Gastroesophageal sphincter (tissue), 3 donors: ENCODE data around the gene ALOX15B.
"Not testable (repeated sequence)": the region's sequence is repeated elsewhere in the genome, so short reads cannot be mapped to it uniquely, and the experiment has no call there.

Experiments used
- CTCF ChIP-seq, 4 experiments: fragments of 200-600 bp in 2 of 4; fragments of 450-650 bp in 2 of 4; sonication (generic) in 1 of 4; IDR thresholded peaks; one replicate each; pipeline ENCODE4 v1.5.1; 2017 to 2019; ENCODE audit warnings: antibody characterized with exemption in 4 of 4, mild to moderate bottlenecking in 2 of 4, moderate library complexity in 2 of 4
- POLR2AphosphoS5 ChIP-seq: sonication (generic); formaldehyde crosslinking; IDR thresholded peaks from one replicate; pipeline ENCODE4 v1.6.1; 2017; ENCODE audit warnings: antibody characterized with exemption

- not testable (repeated sequence) for TF ChIP-seq CTCF (IDR thresholded peaks at IDR 0.05); POLR2AphosphoS5
These were observed 23.0 kb downstream of the ALOX15B start for GRCh38 chr17:8061851-8062250.
